Inflammatory macrophage treated with lipopolysaccharide for 1 hour (primary cell): ENCODE data around the gene MEAK7.
A peak's percentile ranks its signal among the peaks of the same experiment; 100 is the strongest.

Source experiments
- DNase-seq, 2 donors: peaks; one replicate each; pipeline ENCODE4 v3.0.0-alpha.2; 2020 to 2022

MEAK7 gene

GRCh38 chr16:84504420-84505248 lies at the start of gene MEAK7:
TSS of gene MEAK7 (minus strand) at chr16:84504659. CDS start at chr16:84498086, 6,573 bp downstream.
- peak; percentile 97 to 100 for DNase-seq

- no peak for DNase-seq
Measured at GRCh38 chr16:84553873-84554399, 49.5 kb upstream of the MEAK7 start.

- DNase-seq, result no peak
Measured at GRCh38 chr16:84552135-84552534, 47.7 kb upstream of the MEAK7 start.

GRCh38 chr16:84550096-84550495 lies 45.6 kb upstream of the MEAK7 start:
- peak in 1 of 2 donors; percentile 29 for DNase-seq

GRCh38 chr16:84548971-84549844 lies 44.7 kb upstream of the MEAK7 start:
- DNase-seq, result no peak

GRCh38 chr16:84548508-84548907 lies 44.0 kb upstream of the MEAK7 start:
- no peak for DNase-seq

- no peak for DNase-seq
Measured at GRCh38 chr16:84547546-84548061, 43.1 kb upstream of the MEAK7 start.

- DNase-seq, result no peak
Measured at GRCh38 chr16:84546669-84547545, 42.4 kb upstream of the MEAK7 start.

GRCh38 chr16:84545114-84545737 lies 40.8 kb upstream of the MEAK7 start:
- DNase-seq, result no peak

GRCh38 chr16:84544031-84544773 lies 39.7 kb upstream of the MEAK7 start:
- peak; percentile 27 to 45 for DNase-seq

GRCh38 chr16:84543253-84543652 lies 38.8 kb upstream of the MEAK7 start:
- no peak for DNase-seq

GRCh38 chr16:84541999-84542817 lies 37.7 kb upstream of the MEAK7 start:
- DNase-seq, result no peak

GRCh38 chr16:84540194-84540593 lies 35.7 kb upstream of the MEAK7 start:
- DNase-seq, result no peak

GRCh38 chr16:84538222-84538840 lies 33.9 kb upstream of the MEAK7 start:
- no peak for DNase-seq

GRCh38 chr16:84537491-84538151 lies 33.2 kb upstream of the MEAK7 start:
- no peak for DNase-seq

GRCh38 chr16:84535851-84536250 lies 31.4 kb upstream of the MEAK7 start:
- DNase-seq, result no peak

- DNase-seq, result no peak
Measured at GRCh38 chr16:84535408-84535807, 30.9 kb upstream of the MEAK7 start.

GRCh38 chr16:84534815-84535214 lies 30.4 kb upstream of the MEAK7 start:
- no peak for DNase-seq

GRCh38 chr16:84532855-84533486 lies 28.5 kb upstream of the MEAK7 start:
- no peak for DNase-seq
